ENCODE data around the gene CDH4.

The CDH4 gene

DNA sequence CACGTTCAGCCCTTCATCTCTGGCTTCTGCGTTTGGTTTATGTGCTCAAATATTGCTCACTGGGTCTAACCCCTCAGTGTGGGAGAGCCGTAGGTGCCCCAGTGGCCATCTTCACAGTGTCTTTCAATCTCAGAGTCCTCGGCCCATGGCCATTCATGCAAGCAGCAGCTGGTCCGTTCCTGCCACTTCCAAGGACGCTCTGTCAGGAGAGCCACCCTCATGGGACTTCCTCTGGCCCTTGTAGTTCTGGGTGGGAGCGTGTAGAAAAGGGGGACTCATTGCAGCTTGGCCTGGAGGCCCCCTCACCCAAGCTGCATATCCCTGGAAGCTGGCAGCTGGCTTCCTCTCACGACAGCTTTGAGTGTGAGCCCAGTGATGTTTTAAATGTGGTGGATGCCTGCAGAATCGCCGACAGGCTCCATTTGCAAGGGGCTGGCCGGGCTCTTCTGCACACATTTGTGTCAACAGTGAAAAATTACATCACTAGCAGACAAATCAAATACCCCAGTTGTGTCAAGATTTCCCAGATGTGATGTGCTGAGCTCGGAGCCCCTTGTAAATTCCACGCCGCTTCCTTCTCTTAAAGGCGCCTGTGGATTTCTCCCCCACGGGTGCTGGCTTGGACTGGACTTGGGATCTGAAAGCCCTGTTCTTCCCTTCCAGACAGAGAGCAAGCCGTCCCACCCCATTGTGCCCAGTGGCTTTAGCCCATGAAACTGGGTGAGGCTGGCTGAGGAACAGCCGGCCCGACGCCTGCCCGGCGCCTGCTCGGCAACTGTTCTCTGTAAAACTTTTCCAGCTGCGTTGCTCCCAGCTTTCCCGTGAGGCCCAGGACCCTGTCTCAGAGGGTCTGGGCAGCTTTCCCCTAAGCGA, 453.6 kb downstream of the CDH4 start:
- DNase-seq (ENCODE audit: low read depth in 2 of 2): no peak

DNA sequence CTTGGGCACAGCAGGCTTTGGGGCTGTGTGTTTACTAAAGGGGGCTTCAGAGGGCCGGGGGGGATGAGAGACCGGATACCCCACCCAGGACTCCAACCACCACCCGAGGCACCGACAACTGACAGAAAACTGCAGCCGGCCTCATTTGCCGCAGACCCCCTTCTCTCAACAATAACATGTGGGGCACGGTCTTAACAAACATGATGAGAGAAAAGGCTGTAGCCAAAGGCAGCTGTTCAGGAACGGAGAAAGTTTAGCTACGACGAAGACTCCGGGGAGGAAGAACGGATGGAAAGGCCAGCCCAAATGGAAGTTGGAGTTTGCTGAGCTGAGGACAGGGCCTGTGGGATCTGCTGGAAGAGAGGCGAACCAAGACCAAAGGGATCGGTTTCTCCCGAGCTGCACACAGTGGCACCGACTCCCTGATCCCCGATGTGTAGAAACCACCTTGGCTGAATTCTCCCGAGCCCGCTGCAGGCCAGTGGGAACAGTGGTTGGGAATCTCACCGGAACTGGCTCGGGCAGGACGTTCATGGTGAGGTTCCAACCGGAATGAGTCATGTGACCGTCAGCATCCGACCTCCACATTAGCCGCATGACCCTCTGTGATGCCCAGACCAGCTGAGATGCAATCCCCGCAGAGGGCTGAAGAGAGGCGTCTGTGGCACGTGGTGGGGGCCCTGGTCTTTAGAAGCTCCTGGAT, 454.3 kb downstream of the CDH4 start:
- no peak for DNase-seq (ENCODE audit: low read depth in 2 of 2)

DNA sequence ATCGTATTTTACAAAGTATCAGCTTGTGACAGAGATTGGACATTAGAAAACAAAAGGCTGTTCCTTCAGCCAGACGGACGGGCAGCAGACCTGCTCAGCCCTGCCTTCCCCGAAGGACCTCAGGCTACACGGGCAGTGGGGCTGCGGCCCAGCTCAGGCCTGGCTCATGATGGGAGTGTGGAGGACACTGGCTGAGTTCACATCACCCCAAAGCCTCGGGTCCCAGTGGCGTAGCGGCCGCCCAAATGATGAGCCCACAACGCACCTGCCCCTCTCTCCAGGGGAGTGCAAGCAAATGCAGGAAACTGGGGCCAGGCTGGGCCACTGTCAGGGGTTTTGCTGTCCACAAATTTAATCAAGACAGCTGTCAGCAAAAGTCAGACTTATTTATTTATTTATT, 456.8 kb downstream of the CDH4 start:
- no peak for DNase-seq (ENCODE audit: low read depth in 2 of 2)

DNA sequence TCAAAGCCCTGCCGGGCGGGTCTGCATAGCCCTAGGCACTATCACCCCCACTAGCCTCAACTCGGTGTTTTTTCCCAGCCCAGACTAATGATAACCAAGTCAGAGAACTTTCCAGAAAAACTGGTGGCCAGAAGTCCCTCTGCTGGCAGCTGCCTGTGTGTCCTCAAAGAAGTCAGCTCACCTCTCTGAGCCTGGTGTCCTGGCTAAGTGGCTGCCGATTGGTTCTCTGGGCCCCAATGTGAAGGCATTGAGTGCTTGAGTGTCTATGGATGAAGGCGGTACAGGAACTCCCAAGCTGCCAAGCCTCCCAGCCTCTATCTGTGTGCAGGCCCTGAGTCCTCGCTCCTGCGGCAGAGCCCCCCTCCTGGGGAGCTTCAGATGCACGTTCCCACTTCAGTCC, 458.0 kb downstream of the CDH4 start:
- DNase-seq (ENCODE audit: low read depth in 2 of 2): no peak

DNA sequence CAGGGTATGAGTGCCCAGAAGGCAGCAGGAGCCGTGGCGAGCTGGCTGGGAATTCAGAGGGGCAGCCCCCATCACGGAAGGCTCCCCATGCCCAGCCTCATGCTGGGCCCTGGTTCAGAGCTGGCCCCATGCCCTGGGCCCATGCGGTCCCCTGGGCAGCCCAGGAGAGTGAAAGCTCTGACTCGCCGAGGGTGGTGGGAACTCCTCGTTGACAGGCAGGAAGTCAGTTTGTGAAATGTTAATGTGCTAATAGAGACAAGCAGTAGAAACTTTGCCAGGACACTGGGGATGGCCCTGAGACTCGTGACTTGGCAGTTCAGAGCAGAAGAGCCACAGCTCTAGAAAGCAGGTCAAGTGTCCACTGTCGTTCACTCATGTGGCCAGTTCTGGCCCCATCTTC, 460.6 kb downstream of the CDH4 start:
- DNase-seq (ENCODE audit: low read depth in 2 of 2): no peak

DNA sequence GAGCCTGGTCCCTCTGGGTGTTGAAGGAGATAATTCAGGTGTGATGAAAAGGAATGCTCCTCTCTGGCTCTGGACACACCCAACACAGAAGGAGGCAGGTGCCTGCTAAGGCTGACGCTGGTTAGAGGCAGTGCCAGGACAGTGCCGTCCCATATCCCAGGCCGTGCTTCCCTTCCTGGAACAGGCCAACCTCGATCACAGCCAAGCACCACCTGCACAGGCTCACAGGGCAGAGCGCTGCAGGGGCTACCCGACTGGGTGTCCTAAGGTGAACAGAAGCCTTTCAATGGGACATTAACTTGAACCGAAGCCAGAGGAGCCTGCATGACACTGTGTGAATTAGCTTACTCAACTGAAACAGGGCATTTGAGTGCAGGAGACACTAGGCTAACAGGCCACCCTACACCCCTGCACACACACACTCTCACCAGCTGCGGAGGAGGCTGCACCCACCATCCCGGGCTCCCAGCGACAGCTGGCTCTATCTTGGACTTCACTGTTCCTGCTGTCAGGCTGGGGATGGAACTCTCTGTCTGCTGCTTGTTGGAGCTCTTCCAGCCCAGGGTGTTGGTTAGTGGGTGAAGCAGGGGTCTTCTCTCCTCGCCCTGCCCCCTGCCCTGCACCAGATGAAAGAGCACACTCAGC, 466.4 kb downstream of the CDH4 start:
- DNase-seq (ENCODE audit: low read depth in 2 of 2): no peak

DNA sequence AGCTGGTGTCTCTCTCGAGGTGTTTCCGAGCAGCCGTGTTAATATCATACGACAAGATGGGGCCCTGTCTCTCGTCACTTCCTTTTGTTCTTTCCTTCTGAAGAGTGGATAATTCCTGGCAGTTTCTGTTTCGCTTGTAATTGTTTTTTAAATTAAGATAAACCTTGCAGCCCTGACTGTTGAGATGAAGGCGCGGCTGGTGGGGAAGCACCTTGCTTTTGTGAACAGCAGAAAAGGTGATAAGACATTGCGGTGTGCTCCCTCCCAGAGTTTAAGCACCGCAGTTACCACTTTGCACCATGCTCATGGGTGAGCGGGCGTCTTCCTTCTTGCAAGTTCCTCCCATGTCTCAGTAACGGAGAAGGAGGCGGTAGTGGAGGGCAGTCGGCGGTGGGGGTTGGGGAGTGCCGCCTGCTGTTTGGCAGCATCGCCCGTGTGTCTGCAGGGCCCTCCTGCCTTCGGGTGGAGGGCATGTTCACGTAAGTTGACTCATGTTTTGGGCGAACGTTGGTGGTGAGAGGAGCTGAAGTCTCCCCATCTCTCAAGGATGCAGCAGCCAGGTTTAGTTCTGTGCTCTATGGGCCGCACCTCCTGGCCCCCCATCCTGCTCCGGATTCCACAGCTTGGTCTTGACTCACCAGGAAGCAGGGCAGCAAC, 467.8 kb downstream of the CDH4 start:
- no peak for DNase-seq (ENCODE audit: low read depth in 2 of 2)

DNA sequence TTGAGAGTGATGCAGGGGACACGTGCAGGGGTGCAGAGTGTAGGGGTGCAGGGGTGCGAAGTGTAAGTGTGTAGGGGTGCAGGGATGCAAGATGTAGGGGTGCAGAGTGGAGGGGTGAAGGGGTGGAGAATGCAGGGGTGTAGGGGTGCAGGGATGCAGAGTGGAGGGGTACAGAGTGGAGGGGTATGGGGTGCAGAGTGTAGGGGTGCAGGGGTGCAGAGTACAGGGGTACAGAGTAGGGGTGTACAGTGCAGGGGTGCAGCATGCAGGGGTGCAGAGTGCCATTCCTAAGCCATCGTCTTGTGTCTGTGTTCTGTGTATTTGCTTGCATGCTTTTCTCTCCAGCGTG, 468.3 kb downstream of the CDH4 start:
- DNase-seq (ENCODE audit: low read depth in 2 of 2): no peak

DNA sequence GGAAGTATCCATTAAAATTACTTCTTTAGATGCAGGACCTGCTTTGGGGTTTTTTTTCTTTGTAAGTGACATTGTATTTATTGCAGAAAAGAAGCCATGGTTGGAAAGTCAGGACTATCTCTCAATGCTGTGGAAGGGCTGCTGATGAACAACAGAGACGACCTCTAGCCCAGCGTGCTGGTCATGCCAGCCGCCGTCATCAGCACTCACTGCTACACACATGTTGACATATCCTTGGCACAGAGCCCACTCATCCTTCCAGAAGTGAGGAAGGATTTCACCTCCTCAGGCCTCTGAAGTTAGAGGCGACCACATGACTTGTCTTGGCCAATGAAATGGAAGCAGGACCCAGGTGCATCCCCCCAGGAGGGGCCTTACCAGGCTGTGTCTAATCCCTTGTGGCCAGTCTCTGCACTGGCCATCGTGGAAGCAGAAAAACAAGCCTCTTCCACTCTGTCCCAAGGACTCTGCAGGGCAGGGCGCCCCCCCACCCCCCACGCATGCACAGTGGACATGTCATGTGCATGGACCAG, 470.2 kb downstream of the CDH4 start:
- DNase-seq (ENCODE audit: low read depth in 2 of 2): no peak

DNA sequence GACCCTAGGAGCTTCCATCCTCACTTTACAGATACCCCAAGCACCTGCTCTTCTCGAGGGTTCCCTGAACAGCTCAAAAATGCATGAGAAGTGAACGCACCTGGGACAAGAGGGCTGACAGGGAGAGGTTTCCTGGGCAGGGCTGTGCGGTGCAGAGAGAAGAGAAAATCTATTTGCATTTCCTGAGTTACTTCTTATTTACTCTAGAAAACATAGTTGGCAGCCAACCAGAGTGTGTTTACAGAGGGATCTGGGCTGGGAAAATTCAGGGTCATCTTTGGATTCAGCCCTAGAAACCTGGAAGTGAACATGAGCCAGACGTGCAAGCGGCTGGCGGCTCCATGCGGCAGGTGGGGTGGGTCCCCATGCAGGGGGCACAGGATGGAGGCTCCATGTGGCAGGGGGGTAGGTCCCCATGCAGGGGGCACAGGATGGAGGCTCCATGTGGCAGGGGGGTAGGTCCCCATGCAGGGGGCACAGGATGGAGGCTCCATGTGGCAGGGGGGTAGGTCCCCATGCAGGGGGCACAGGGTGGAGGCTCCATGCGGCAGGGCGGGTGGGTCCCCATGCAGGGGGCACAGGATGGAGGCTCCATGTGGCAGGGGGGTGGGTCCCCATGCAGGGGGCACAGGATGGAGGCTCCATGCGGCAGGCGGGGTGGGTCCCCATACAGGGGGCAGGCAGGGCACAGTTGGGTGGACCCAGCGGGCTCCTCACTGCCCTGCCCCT, 471.6 kb downstream of the CDH4 start:
- no peak for DNase-seq (ENCODE audit: low read depth in 2 of 2)

DNA sequence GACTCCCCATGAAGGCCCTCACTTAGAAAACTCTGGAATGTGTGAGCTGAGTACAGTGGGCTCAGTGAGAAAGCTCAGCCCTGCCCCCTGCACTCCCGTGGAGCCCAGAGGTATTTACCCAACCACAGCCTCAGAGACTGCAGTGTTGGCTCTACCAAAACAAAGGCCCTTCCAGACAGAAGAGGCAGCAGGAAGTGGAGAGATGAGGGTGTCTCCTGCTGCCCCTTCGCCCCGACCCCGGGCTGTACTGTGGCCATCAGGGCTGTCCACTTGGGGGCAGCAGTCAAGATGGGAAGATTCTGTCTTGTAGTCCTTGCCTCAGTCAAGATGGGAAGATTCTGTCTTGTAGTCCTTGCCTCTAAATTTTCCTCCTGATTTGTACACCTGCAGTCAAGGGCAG, 472.3 kb downstream of the CDH4 start:
- DNase-seq (ENCODE audit: low read depth in 2 of 2): no peak

DNA sequence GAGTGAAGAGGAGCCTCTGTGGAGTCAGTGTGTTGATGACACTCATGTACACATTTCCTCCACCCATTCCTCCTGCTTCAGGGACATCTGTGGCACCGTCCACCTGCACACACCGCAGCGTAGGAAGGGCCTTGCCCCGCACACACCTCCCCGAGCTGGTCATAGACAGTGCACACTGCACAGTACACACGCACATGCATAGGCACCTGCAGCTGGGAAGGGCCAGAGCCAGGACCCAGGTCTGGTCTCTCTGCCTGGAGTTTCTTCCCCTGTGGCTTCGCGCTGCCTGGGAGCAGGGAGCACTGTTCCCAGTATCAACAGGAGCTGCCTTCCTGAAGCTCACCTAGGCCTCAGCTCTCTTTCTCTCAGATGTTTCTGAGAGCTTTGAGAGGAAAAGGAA, 473.1 kb downstream of the CDH4 start:
- no peak for DNase-seq (ENCODE audit: low read depth in 2 of 2)

DNA sequence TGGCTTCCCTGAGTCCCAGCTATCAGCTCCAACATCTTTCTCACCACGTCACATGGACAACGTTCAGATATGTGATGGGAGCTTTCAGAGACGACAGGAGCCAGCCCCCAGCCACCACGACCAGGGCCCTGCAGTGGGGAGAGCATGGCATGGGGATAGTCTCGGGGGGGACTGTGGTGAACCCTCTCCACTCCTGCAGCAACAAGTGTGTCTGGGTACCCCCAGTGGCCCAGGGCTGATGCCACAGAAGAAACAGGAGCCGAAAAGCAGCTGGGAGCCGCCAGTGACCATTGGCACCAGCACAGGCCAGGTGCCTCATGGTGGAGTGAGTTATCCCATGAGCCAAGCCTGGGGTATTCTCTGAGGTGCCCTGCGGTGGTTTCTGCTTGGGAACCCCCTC, 473.9 kb downstream of the CDH4 start:
- no peak for DNase-seq (ENCODE audit: low read depth in 2 of 2)

DNA sequence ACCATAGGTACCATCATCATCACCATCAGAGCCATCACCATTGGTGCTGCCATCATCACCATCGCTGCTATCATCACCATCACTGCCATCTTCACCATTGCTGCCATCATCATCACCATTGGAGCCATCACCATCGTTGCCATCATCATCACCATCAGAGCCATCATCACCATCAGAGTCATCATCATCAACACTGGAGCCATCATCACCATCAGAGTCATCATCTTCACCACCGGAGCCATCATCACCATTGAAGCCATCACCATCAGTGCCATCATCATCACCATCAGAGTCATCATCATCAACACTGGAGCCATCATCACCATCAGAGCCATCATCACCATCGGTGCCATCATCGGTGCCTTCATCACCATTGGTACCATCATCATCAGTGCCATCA, 474.9 kb downstream of the CDH4 start:
- DNase-seq (ENCODE audit: low read depth in 2 of 2): no peak

DNA sequence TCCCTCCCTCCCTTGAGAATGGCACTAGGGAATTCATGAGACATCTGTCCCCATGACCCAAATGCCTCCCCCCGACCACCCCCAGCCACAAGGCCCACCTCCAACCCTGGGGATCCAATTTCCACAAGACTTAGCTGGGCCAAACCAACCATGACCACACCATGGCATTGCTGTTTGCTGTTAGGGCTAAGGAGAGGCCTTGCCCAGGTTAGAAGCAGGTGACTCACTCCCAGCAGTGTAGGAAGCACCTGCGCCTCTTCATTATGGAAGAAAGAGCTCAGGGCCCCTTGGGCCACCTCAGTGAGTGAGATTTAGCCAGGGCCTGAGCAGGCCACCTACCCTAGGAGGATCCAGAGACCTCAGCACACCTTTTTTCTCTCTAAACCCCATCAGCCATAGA, 475.7 kb downstream of the CDH4 start:
- no peak for DNase-seq (ENCODE audit: low read depth in 2 of 2)

DNA sequence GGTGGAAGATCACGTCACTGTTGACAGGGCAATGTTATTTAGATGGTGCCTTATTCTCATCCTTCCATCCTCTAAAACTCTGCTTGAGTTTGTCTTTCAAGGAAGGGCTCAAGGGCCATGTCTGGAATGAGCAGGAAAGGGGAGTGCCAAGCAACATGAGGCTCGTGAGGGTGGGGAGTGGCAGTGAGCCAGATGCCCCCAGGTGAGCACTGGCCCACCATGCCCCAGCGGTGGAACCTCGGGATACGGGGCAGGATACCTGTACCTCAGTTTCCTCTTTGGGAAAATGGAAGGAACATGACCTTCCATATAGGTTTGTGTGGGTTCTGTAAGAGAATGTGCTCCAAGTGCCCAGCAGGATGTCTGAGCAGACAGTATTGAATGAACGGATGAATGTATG, 476.3 kb downstream of the CDH4 start:
- no peak for DNase-seq (ENCODE audit: low read depth in 2 of 2)

DNA sequence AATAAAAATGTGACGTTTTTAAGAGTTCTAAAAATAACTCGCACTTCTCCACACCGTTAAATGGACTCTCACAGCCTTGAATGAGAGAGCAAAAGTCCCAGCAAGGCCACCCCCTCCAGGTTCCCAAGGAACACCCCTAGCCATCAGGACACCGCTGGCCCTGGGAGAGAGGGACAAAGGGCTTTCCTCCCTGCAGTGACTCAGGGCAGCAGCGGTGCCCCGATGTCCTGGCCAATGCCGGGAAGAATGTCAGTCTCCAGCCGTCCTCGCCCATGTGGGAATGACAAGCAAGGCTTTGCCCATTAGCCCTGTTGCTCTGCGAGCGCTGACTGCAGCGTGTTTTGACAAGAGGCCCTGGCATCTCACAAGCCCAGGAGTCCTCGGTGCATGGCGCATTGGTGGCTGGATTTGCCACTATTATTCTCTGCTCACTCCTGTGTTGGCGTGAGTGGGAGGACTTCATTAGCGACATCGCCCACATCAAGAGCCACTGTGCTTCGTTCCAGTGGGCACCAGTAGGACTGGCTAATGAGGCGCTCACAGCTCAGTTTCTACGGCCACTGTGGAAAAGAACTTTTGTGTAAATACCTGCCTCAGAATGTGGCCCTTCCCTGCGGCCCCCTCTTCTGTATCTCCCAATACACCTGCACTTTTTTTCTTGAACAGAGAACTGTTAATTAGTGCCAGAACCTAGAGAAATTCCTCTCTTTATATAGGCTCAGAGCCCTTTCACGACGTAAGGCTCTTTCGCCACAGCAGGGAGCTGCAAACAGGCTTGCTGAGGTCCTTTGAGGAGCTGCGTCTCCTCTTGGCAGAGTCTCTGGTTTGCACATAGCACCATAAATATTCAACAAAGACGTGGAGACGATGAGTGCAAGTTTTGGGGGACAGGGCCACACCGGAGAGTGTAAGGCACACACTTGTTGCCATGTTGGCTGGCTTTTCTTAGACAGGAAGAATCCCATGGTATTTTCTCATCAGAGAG, 477.0 kb downstream of the CDH4 start:
- DNase-seq (ENCODE audit: low read depth in 2 of 2): no peak

DNA sequence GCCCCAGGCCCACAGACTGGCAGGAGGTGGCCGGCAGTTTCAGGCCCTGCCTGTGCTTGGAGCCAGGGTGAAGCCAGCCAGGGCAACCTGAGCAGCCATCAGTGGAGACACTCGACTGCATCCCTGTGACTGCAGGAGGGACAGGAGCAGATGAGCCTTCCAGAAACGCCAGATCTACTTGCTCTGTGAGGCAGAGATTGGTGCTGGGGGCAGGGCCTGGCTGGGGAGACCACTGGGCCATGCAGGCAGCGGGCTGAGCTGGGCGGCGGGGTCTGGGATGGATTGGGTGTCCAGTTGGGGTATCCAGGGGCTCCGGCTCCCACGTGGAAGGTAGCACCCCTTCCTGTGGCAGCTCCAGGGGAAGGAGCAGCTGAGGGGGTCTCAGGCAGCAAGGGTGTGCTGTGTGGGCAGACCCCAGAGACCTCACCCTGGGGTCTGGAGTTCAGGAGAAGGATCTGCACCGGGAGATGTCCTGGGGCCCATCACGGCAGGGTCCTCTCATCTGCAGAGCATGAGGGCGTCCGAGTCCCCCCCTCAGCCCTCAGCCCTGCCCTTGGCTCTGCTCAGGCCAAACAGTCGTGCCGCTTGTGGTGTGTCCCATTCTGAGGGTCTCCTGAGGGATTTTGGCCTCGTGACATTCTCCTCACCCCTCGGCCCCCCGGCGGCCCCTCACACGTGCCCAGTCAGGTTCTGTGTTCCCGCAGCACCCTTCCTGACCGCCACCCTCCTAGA, 478.7 kb downstream of the CDH4 start:
- no peak for DNase-seq (ENCODE audit: low read depth in 2 of 2)

DNA sequence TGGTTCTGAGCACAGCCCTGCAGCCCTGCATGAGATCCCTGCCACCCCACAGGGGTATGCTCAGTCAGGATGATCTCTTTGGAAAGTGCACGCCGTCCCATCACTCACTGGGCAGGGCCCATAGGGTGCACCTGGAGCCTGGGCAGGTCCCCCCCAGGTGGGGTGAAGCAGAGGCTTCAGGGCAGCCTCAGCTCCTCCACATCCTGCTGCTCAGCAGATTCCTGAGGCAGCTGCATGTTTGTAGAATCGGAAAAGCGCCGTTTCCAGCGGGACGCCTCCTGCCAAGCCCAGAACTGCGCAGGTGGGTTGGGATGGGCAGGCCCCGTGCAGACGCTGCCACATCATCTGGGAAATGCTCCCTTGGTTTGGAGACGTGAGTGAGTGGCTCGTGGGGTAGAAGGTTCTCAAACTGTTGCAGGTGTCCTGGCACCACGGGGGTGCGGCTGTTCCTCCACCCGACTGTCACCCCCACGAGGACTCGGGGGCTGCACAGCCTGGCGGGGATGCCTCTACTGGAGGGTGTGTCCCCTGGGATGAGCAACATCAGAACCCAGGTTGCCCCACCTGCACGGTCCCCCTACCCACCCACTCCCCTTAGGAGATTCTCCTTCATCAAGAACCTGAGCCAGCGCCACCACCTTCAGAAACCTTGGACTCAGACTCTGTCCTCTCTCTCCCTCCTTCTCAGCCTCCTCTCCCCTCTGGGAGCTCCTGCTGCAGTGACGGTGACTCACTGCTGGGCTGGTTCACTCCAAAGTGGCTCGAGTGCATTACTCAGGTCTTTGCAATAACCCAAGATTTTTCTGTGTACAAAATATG, 479.5 kb downstream of the CDH4 start:
- DNase-seq (ENCODE audit: low read depth in 2 of 2): peak; percentile 20 to 23

Data from fibroblast of skin of left quadriceps (primary cell).